Stimulated activated naive CD8-positive, alpha-beta T cell treated with anti-CD3 and anti-CD28 coated beads, Interleukin-15, amount 100 ng/mL, for 72 hours (primary cell): ENCODE results near the gene FOXD2.
"Not testable (repeated sequence)": the region's sequence is repeated elsewhere in the genome, so short reads cannot be mapped to it uniquely, and the experiment has no call there.

ENCODE experiments used
- ATAC-seq: fragments of 150-1000 bp; cut with Tn5 transposase; 2 replicates; pipeline ENCODE4 v1.10.0; 2021; ENCODE audit warnings: mild to moderate bottlenecking, moderate library complexity
- DNase-seq, 2 donors: peaks; one replicate each; pipeline ENCODE4 v3.0.0; 2021 to 2022
- H3K27ac Mint-ChIP-seq, 2 donors: one replicate each; pipeline ENCODE4 v1.8.0; 2022; ENCODE audit warnings: mild to moderate bottlenecking in 2 of 2, mixed read lengths in 2 of 2, moderate library complexity in 2 of 2
- H3K27me3 Mint-ChIP-seq: one replicate; pipeline ENCODE4 v1.8.0; 2022; ENCODE audit warnings: mixed read lengths
- H3K4me1 Mint-ChIP-seq: one replicate; pipeline ENCODE4 v1.8.0; 2022; ENCODE audit warnings: mild to moderate bottlenecking, mixed read lengths
- H3K4me3 Mint-ChIP-seq, 2 donors: one replicate each; pipeline ENCODE4 v1.8.0; 2022; ENCODE audit warnings: mild to moderate bottlenecking in 2 of 2, mixed read lengths in 2 of 2, moderate library complexity in 1 of 2
- H3K9me3 Mint-ChIP-seq, 2 donors: one replicate each; pipeline ENCODE4 v1.8.0; 2022; ENCODE audit warnings: mixed read lengths in 2 of 2

Gene FOXD2

DNA sequence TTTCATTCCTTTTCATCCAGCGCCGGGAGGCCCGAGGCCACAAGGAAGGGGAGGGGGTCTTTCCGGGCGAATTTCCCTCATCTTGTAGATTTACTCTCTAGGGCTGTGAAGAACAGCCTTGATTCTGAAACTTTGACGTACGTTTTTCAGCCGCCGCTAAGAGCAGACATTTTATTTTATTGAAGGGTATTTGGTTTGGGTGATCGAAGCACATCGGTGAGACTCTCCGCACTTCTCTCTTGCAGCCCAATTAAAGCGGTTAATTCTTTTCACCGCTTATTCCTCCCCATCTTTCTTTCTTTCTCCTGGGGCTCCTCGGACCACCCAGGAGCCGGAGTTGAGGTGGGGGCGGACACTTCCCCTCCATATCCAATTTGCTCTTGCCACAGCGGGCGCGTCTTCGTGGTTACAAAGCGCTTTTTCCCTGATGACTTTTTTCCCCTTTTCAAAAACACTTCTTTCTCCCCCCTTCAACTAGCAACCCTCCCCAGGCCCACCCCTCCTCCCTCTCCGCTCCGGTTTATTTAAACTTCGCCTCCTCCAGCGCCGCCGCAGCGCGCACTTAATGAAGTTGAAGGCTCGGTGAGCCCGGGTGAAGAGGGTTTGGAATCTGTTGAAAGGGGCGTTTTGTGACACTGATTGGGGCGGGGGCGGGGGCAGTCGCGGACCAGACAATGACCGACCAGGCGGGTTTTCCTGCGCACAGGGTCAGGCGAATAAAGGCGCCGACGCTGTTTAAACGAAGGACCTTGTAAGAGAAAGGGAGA lies 5.9 kb downstream of the FOXD2 start:
- Mint-ChIP-seq H3K27me3 (no peaks in the 10 kb centered on the region), H3K27ac (no peak overlapping the region)
- no peak for DNase-seq

DNA sequence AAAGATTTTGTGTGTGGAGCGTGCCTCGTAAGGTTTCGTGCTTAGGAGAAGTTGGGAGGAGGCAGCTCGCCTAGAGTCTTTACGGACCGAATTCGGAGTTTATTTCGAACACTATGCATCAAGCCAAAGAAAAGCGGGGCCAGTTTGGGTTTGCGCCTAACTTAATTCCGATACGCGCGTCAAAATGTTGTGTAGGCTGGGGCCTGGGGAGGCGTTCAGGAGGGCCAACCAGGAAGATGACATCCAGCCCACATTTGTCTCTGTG lies 6.4 kb downstream of the FOXD2 start:
- Mint-ChIP-seq H3K27ac (no peak overlapping the region), H3K9me3 (no peaks in the 10 kb centered on the region), H3K4me1 (no peaks in the 10 kb centered on the region), H3K27me3 (no peaks in the 10 kb centered on the region), H3K4me3 (peak overlapping the region; percentile 72 to 74)
- DNase-seq (no peak), ATAC-seq (peak; percentile 3)

More for the DNA sequence above, 5.9 kb downstream of the FOXD2 start:
- peak overlapping the region; percentile 72 to 74 for H3K4me3 Mint-ChIP-seq
- no peak for ATAC-seq
- H3K9me3 Mint-ChIP-seq = no peaks in the 10 kb centered on the region
- H3K4me1 Mint-ChIP-seq = no peaks in the 10 kb centered on the region

DNA sequence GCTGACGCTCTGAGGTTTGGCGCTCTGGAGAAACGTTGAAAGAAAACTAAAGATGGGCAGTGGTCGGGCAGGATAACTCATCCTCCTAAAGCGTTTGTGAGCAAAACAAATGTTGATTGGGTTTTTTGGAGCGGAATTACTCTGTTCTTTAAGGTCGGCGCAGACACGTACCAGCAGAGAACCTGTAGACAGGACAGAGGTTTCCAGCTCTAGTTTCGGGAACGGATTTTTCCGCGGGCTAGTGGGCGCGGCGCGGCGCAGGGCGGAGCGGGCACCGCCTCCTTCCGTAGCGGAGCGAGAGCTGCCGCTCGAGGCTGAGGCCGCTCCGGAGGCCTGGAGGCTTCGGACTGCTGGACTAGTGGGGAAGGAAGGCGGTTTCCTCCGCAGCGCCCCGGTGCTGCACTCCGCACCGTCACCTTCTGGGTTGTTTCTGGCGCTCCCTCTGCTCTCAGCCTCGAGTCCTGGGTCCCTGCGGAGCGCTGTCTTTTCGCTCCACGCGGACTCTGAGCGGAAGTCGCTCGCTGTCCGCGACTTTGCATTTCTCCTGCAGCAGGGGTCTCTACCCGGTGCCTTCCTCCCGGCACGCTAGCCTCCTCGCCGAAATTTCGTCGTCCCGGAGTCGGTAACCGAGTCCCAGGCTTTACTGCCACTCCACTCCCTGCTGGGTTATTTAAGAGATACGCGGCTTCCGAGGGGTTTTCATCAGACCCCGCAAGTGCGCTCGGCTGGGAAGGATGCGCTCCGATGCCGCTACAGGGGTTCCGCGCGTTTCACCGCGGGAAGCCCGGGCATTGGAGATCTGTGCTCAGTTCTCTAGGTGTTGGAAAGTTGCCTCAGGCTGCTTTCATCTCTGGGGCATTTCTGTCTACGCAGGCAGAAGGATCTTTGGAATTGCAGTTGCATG lies 7.0 kb downstream of the FOXD2 start:
- DNase-seq (peak; percentile 30 to 39), ATAC-seq (peak; percentile 49)
- no peaks in the 10 kb centered on the region for H3K4me1 Mint-ChIP-seq
- peak overlapping the region; percentile 72 to 74 for H3K4me3 Mint-ChIP-seq
- no peak overlapping the region for H3K27ac Mint-ChIP-seq
- no peaks in the 10 kb centered on the region for H3K9me3 Mint-ChIP-seq
- H3K27me3 Mint-ChIP-seq = no peaks in the 10 kb centered on the region

DNA sequence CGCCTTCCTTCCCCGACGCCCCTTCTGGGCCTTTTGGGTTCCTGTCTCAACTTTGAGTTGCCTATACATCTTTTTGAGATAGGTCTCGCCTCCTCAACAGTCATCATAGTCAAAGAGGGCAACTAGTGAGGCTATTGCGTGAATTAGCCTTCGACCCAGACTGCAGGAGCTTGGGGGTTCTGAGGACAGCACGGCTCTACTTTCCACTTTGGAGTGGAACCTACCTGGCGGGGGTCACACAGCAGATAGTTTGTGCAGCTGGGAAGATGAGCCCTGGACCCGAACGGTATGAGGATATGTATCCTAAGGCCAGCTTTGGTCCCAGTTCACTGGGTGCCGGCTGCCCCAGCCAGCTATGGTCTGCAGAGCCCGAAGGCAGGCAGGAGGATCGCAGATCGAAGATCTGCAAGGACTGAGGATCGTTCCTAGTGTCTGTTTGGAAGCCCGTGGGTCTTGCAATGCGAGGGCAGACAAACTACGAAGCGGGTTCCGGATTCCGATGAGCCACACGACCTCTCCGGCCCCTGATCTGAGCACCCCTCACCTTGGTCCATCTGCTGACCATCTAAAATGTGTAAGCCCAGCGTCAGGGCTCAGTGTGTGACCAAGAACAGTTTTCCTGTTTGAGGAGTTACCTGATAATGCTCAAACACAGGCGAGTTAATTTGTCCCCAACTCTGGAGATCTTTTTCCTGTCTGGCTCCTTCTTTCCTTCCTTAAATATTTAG lies 8.1 kb downstream of the FOXD2 start:
- Mint-ChIP-seq H3K27me3 (no peaks in the 10 kb centered on the region), H3K9me3 (no peaks in the 10 kb centered on the region), H3K4me3 (peak overlapping the region in 1 of 2 donors; percentile 74), H3K4me1 (no peaks in the 10 kb centered on the region), H3K27ac (no peak overlapping the region)
- no peak for ATAC-seq
- no peak for DNase-seq

DNA sequence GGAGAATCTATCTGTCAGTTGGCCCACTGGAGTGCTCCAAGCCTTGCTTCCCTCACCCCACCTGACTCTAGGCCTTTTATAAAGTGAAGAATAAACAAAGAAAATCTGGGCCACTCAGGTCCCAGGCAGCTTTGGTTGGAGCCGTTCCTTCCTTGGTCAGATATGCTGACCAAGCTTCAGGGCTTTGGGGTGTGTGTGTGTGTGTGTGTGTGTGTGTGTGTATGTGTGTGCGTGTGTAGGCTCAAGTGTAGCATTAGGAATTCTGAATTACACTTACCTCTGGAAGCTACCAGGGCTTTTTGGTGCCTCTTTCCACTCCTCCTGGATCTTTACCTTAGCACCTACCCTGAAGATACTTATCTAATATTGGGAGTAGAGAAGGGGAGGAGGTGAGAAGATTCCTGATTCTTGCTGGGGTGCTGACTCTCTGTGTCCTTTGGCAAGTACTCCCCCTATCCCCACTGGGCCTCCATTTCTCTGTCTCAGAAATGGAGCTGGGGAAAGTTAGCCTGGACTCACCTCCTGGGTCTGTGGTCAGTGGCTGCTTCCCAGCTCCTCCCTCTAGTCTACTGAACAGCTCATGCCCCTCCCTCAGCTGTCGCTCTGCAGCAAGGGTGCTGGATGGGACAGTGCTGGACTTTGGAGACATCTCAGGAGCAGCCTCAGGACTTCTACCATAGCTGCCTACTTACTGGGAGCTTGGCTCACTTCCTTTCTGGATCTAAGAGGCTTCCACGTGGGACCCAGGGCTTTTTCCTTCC lies 10.8 kb downstream of the FOXD2 start:
- Mint-ChIP-seq H3K4me3 (no peak overlapping the region), H3K27ac (no peak overlapping the region), H3K4me1 (no peaks in the 10 kb centered on the region), H3K9me3 (no peaks in the 10 kb centered on the region), H3K27me3 (no peaks in the 10 kb centered on the region)
- DNase-seq (no peak), ATAC-seq (no peak)

DNA sequence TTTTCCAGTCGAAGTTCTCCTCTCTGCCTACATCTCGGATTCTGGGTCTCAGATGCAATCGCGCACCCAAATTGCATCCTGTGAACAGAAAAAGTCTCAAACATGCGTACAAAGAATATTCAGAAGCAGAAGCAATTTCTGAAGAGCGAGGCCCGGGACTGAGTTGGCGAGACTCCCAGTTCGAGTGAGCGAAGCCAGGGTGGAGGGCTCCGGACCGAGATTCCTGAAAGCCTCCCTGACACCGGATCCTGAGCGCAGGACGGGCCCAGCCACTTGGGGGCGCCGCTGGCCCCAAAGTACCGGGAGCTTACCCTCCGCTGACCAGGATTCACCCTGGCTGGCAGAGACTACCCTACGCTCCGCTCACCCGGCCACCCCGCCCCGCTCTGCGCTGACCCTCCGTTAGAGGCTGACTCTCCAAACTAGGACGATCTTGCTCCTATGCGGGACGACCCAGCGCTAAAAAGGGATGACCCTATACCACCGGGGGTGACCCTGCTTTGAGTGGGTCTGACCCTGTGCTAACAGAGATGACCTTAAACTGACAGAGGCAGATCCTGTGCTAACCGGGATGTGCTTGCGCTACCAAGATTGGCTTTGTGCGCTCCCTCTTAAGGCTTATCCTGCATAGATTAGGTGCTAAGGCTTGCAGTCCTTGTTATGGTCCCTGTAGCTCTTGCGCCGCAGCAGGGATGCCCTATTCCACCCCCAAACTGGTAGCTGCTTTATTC lies 12.1 kb downstream of the FOXD2 start:
- ATAC-seq = peak; percentile 40
- H3K9me3 Mint-ChIP-seq = no peaks in the 10 kb centered on the region
- H3K4me3 Mint-ChIP-seq = no peak overlapping the region
- no peak for DNase-seq
- no peaks in the 10 kb centered on the region for H3K4me1 Mint-ChIP-seq
- peak overlapping the region in 1 of 2 donors; percentile 51 for H3K27ac Mint-ChIP-seq
- peaks cover 3% of the 10 kb centered on the region for H3K27me3 Mint-ChIP-seq

DNA sequence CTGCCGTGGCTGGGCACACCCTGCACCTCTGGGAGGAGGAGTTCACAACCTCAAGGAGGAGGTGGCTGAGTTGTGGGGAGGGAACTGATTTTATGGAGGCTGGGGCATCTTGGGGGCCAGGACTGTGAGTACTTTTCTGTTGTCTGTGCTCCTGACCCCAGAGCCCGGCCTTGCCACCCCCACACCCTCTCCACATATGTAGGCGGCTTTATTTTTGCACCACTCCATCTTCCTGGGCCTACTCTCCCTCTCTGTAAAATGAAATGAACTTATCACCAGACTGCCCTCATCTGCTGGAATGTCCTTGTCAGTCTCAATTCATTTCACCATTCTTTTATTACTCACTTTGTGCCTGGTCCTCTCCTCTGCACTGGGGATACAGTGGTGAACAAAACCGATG lies 12.8 kb downstream of the FOXD2 start:
- no peak for DNase-seq
- H3K4me1 Mint-ChIP-seq = no peaks in the 10 kb centered on the region
- peak overlapping the region in 1 of 2 donors; percentile 51 for H3K27ac Mint-ChIP-seq
- H3K4me3 Mint-ChIP-seq = no peak overlapping the region
- no peak for ATAC-seq
- H3K27me3 Mint-ChIP-seq = peaks cover 8% of the 10 kb centered on the region
- H3K9me3 Mint-ChIP-seq = no peaks in the 10 kb centered on the region

DNA sequence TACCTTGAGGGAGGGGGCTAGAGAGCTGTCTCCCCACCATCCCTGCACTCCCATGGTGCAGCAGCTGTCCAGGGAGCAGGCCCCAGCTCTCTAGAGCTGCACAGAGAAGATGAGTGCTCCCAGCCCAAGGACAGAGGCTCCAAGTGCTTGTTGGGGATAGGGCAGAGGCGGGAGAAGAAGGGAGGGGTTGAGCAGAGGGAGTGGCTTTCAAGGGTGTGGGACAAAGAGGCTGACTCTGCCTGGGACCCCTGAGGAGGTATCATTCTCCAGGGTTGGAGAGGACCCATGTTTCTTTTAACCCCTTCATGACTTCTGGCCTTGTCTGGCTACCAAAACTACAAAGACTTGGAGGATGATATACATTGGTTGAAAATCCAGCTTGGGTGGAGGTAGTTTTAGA lies 14.6 kb downstream of the FOXD2 start:
- ATAC-seq (no peak), DNase-seq (no peak)
- no peak overlapping the region for H3K4me3 Mint-ChIP-seq
- H3K9me3 Mint-ChIP-seq = no peaks in the 10 kb centered on the region
- H3K27ac Mint-ChIP-seq = no peak overlapping the region
- no peaks in the 10 kb centered on the region for H3K4me1 Mint-ChIP-seq
- H3K27me3 Mint-ChIP-seq = peaks cover 23% of the 10 kb centered on the region

DNA sequence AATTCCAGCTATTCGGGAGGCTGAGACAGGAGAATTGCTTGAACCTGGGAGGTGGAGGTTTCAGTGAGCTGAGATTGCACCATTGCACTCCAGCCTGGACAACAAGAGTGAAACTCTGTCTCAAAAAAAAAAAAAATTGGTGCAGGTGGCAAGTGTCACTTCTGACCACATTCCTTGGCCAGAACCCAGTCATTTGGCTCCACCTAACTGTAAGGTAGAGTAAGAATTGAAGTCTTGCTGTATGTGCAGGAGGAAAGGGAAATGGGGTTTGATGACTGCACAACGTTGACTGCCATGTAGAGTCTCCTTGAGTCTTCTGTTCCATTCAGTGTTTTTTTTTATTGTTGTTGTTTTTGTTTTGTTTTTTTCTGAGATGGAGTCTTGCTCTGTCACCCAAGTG lies 16.1 kb downstream of the FOXD2 start:
- H3K4me1 Mint-ChIP-seq, H3K4me3 Mint-ChIP-seq, H3K9me3 Mint-ChIP-seq, DNase-seq, H3K27ac Mint-ChIP-seq, ATAC-seq: not testable (repeated sequence)
- H3K27me3 Mint-ChIP-seq = peaks cover 38% of the 10 kb centered on the region

DNA sequence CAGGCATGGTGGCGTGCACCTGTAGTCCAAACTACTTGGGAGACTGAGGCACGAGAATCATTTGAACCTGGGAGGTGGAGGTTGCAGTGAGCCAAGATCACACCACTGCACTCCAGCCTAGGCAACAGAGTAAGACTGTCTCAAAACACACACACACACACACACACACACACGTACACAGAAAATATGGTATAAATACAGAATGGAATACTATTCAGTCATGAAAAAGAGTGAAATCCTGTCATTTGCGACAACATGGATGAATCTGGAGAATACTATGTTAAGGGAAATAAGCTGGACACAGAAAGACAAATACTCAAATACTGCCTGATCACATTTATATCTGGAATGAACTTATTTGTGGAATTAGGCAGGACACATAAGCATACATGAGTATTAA lies 18.4 kb downstream of the FOXD2 start:
- H3K27me3 Mint-ChIP-seq = peaks cover 54% of the 10 kb centered on the region
- H3K9me3 Mint-ChIP-seq = no peaks in the 10 kb centered on the region
- H3K4me3 Mint-ChIP-seq = no peak overlapping the region
- DNase-seq = no peak
- no peak overlapping the region for H3K27ac Mint-ChIP-seq
- no peak for ATAC-seq
- H3K4me1 Mint-ChIP-seq = no peaks in the 10 kb centered on the region

DNA sequence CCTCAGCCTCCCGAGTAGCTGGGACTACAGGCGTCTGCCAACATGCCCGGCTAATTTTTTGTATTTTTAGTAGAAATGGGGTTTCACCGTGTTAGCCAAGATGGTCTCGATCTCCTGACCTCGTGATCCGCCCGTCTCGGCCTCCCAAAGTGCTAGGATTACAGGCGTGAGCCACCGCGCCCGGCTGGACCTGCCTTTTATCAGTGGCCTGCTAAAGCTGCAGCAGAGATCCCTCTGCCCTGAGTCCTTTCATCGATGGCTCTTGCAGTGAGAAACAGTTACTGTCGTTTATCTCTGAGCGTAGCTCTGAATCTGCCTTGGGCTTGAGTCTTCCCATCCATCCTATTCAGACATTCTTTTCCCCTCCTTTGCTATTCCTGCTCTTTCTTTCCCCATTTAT lies 19.7 kb downstream of the FOXD2 start:
- not testable (repeated sequence) for H3K27ac Mint-ChIP-seq, H3K9me3 Mint-ChIP-seq, H3K4me3 Mint-ChIP-seq, H3K4me1 Mint-ChIP-seq, DNase-seq, ATAC-seq
- peaks cover 65% of the 10 kb centered on the region for H3K27me3 Mint-ChIP-seq

DNA sequence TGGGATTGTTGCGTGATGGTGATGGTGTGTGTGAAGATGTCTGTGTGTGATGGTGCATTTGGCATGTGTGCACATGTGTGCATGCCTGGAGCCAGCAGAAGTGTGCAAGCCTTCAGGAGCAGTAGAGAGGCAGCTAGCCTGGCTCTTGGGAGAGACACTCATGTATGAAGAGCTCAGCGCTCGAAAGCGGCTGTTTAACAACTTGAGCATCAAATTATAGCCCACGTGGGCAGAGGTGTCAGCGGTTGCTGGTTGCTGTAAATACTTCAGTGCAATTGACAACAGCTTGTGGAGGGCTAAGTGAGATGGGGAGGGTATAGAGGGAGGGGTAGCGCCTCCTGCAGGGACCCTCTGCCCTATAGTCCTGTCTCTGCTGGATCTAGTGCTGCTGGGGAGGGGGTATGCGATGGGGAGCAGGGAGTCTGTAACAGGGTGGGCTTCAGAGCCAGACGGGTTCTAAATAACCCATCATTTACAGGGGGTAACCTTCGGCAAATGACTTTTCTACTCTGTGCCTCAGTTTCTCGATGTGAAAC lies 21.5 kb downstream of the FOXD2 start:
- no peaks in the 10 kb centered on the region for H3K4me1 Mint-ChIP-seq
- H3K27ac Mint-ChIP-seq = no peak overlapping the region
- ATAC-seq (no peak), DNase-seq (no peak)
- H3K27me3 Mint-ChIP-seq = peaks cover 78% of the 10 kb centered on the region
- H3K4me3 Mint-ChIP-seq = no peak overlapping the region
- no peaks in the 10 kb centered on the region for H3K9me3 Mint-ChIP-seq

DNA sequence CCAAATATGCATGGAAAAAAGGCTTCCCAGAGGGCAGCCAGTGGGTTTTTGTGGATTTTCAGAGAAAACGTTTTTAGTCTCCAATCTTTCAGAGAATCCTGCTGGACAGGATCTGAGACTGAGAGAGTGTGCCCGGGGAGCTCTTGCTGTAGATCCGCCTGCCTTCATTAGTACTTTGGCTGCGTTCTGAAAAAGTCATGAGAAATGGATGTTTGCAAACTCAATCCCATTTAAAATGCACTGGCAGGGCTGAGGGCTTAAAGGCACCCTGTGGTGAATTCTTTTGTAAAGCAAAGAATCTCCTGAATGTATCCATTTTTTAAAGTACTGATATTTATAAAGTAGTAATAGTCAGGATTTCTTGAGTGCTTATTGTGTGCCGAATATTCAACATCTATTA lies 22.2 kb downstream of the FOXD2 start:
- H3K27me3 Mint-ChIP-seq = peaks cover 74% of the 10 kb centered on the region
- H3K9me3 Mint-ChIP-seq = no peaks in the 10 kb centered on the region
- ATAC-seq = no peak
- no peaks in the 10 kb centered on the region for H3K4me1 Mint-ChIP-seq
- H3K27ac Mint-ChIP-seq = no peak overlapping the region
- no peak for DNase-seq
- H3K4me3 Mint-ChIP-seq = no peak overlapping the region

DNA sequence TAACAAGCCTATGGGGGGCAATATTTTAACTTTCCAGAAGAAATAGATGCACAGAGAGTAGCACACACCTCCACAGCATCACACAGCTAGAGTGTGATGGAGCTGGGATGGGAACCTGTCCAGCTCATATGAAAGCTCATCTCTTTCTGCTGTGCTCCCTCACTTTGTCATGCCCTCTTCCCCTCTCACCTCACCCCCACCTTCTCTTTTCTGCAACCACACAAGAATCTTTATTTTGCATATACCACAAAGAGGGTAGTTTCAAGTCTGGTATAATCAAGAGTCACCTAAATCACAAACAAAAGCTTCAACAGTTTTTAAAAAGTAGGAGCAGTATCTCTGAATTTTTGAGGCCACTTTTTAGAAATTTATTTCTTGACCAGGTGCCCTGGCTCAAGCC lies 22.6 kb downstream of the FOXD2 start:
- H3K27me3 Mint-ChIP-seq = peaks cover 70% of the 10 kb centered on the region
- H3K9me3 Mint-ChIP-seq = no peaks in the 10 kb centered on the region
- H3K27ac Mint-ChIP-seq = no peak overlapping the region
- H3K4me1 Mint-ChIP-seq = no peaks in the 10 kb centered on the region
- DNase-seq = no peak
- H3K4me3 Mint-ChIP-seq = no peak overlapping the region
- no peak for ATAC-seq

DNA sequence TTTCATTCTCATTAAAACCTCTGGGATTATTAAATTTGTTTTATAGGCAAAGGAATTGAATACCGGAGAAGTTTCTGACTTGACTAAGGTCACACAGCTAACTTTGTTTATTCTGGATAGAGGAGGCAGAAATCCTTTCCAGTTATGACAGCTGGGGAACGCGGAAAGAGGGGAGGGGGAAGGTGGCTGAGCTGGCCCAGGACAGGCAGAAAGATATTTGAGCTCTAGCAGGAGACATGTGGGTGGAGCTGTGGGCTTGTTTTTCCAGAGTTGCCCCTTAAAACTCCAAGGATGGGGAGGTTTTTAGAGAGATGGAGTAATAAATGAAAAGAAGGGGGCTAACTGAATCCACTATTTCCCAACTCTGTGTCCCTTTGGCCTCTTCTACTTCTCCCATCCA lies 27.8 kb downstream of the FOXD2 start:
- Mint-ChIP-seq H3K9me3 (no peaks in the 10 kb centered on the region), H3K4me1 (no peaks in the 10 kb centered on the region), H3K27ac (no peak overlapping the region), H3K4me3 (no peak overlapping the region), H3K27me3 (peaks cover 29% of the 10 kb centered on the region)
- DNase-seq = no peak
- no peak for ATAC-seq
